ENCODE results near the gene GLB1L2.

GLB1L2 gene

DNA sequence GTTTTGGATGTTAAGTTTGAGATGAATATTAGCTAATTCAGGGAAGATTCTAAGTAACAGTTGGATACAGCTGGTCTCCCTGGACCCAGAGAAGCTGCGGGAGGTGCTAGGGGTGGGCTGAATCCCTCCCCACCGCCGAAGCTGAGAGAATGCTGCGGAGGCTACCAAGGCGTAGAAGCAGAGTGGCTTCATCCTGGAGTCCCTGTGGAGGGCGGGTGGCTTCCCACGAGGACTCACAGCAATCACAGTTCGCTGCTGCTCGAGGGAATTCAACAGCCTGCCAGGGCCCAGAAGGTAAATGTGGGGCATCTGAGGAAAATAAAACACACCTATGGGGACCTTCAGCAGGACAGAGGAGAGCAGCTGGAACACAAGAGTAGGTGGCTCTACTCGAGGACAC is 91.3 kb downstream of the GLB1L2 start:
- Histone ChIP-seq H3K9me3 (no peaks in the 10 kb centered on the region), H3K27me3 (ENCODE audit: low read depth) (peaks cover 7% of the 10 kb centered on the region), H3K36me3 (replicated peaks) (no peaks in the 10 kb centered on the region), H3K4me3 (no peak overlapping the region), H3K4me1 (no peaks in the 10 kb centered on the region)
- in situ Hi-C loops (cut with MboI; ENCODE audit: low sequenced_read_pairs): no loop called here
- no peak for DNase-seq (ENCODE audit: low spot score in 2 of 2)

DNA sequence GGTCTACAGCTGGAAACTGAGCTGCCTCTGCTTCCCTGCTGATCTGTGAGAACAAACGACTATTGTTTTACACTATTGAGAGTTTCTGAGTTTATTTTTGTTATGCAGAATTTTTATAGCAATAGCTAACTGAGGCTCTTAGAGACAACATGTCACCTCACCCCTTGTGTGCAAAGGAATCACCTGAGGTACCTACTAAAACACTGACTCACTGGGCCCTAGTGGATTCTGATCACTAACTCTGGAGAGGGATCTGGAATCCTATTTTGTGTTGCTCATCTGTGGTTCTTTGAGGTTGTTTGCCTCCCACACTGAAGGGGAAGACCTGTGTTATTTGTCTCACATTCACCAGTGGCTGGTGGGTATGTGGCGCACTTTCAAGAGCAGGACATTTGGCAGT is 93.6 kb downstream of the GLB1L2 start:
- Histone ChIP-seq H3K4me1 (no peaks in the 10 kb centered on the region), H3K4me3 (no peak overlapping the region), H3K36me3 (replicated peaks) (no peaks in the 10 kb centered on the region), H3K9me3 (no peaks in the 10 kb centered on the region), H3K27me3 (ENCODE audit: low read depth) (peaks cover 12% of the 10 kb centered on the region; the same call in 1 of the 2 replicates)
- DNase-seq (ENCODE audit: low spot score in 2 of 2): no peak
- in situ Hi-C loops (cut with MboI; ENCODE audit: low sequenced_read_pairs): no loop called here

All from HAP-1 (cell line).